GM18505 (cell line): ENCODE data around the gene PLK4.

Experiments
- ATAC-seq: cut with Tn5 transposase; IDR thresholded peaks from one replicate; pipeline ENCODE4 v1.9.1; 2021; ENCODE audit not compliant: unreplicated experiment
- POLR2A ChIP-seq: IDR thresholded peaks from 4 replicates; pipeline ENCODE4 v1.6.1; 2011; ENCODE audit warnings: borderline replicate concordance; ENCODE audit not compliant: insufficient read depth, insufficient read length; ENCODE audit errors: extremely low read depth

The PLK4 gene

DNA sequence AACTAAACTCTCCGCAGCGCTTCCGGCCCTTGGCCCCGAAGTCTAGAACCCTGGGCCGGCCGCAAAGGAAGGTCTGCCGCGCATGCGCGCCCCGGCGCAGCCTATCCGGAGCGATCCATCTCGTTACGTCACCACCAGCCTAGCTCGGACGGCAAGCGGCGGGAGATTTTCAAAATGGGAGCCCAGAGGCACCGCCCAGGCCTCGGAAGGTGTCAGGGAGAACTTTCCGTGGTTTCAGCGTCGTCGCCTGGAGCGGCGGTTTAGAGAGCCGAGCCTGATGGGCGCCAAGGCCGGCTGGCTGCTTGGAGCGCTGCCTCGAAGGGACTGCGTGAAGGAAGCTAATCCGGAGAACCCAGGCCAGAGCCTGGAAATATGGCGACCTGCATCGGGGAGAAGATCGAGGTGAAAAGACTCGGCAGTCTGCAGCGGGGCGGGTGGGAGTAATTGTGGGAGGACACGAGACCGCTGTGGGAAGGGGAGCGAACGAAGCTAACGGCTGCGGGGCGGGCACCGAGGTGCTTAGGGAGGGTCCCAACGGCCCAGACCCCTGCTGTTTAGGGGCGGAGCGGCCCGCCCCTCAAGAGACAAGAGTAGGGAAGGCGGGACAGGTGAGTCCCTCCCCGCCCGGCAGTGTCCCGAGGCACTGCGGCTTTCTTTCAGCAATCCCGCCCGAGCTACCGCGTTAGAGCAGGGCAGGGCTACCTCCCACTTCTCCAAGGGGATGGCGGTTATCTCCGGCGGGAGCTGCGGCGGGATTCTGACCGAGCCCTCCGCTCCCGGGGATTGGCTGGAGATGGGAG is at the start of gene PLK4:
Gene PLK4 (plus strand): TSS at position 131 of the 800 bp plus-strand sequence. CDS start 242 bp downstream, at position 373.
- ATAC-seq = peak; percentile 93
- peak; percentile 62 for TF ChIP-seq POLR2A

DNA sequence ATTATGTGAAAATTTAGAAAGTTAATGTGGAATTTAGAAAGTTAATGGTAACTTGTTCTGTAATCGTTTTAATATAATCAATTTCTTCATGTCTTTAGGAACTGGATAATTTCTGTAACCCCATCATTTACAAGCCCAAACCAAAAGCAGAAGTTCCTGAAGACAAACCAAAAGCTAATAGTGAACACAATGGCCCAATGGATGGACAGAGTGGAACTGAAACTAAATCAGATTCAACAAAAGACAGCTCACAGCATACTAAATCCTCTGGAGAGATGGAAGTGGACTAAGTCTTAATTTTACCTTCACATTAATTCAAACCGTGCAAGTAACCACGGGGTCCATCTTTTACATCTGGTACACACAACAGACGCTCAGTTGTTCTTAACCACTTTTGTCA is 48.1 kb upstream of the PLK4 start:
- ATAC-seq = peak; percentile 60
- no peak for TF ChIP-seq POLR2A

DNA sequence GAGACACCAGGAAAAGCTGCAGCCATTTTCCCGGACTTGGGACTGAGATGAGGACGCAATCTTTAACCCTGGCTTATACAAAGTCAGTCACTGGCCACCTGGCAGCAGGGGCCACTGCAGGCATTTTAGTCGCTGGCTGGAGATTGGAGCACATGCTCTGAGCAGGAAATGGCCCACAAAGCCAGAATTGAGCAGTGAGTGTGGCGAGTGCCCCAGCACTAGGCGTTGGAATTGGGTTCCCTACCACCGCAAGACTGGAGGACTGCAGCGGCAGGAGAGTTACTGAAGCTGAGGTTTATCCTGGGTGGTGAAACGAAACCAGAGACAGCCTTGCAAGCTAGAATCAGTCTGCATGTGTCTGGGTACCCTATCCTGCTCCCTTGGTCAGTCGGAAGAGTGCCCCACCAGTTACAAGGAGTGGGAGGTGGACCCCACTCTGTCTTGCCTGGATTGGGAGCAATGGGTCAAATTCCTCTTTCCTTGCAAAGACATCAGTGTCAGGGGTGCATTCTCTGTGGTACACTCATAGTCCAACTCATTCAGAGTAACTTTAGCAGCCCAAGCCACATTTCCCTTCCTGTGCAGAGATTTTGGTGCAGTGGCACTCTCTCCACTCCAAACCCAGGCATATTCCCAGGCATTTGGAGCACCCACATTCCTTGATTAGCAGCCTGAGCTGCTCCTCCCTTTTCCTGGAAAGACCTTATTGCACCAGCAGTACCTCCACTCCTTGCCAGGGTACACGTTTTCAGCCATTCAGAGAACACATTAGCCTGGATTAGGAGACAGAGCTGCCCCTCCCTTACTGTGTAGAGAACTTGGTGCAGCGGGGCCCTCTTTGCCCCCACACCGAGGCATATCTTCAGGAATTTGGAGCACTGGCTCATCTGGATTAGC is 36.7 kb upstream of the PLK4 start:
- no peak for TF ChIP-seq POLR2A
- ATAC-seq = no peak

DNA sequence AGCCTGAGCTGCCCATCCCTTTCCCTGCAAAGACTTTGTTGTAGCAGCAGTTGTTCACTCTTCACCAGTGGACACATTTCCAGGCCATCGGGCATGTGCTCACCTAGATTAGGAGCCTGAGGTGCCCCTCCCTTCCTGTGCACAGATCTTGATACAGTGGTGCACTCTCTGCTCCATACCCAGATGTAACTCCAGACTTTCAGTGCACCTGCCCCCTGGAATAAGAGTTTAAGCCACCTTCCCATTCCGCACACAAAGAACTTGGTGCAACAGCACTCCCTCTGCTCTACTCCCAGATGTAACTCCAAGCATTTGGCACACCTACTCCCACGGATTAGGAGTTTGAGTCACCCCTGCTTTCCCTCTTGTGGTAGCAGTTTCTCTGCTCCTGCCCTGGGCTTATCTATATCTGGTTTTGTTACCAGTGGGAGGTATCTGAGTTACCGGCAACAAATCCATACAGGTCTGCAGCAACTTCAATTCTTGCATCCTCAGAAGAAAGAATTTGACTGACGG is 36.0 kb upstream of the PLK4 start:
- no peak for ATAC-seq
- no peak for TF ChIP-seq POLR2A

DNA sequence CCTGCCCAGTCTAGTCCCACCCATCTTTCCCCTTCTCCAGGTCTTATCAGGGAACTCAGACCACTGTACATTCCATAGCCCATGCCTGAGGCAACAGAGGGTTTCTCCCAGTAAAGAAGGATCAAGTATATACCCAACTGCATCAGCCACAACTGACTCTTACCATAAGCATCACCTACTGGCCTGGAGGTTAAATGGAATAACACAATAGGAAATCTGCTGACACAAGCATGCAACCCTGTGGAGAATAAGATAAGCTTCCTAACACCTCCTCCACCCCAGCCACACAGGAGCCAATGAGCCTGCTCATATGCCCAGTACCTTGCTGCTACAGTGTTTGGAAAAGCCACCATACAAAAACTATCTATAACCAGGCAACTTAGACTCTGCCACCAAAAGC is 34.6 kb upstream of the PLK4 start:
- no peak for ATAC-seq

DNA sequence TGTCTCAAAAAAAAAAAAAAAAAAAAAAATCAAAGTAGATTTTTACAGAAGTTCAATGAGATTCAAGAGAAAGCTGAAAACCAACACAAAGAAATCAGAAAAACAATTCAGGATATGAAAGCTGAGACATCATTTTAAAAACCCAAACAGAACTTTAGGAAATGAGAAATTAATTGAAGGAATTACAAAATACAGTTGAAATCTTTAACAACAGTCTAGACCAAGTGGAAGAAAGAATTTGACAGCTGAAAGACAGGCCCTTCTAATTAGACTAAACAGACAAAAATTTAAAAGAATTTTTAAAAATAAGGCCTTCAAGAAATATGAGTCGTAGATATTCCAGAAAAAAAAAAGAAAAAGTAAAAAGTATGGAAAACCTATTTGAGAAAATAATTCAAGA is 33.9 kb upstream of the PLK4 start:
- no peak for ATAC-seq
- no peak for TF ChIP-seq POLR2A

More for the DNA sequence above, 34.6 kb upstream of the PLK4 start:
- no peak for TF ChIP-seq POLR2A

DNA sequence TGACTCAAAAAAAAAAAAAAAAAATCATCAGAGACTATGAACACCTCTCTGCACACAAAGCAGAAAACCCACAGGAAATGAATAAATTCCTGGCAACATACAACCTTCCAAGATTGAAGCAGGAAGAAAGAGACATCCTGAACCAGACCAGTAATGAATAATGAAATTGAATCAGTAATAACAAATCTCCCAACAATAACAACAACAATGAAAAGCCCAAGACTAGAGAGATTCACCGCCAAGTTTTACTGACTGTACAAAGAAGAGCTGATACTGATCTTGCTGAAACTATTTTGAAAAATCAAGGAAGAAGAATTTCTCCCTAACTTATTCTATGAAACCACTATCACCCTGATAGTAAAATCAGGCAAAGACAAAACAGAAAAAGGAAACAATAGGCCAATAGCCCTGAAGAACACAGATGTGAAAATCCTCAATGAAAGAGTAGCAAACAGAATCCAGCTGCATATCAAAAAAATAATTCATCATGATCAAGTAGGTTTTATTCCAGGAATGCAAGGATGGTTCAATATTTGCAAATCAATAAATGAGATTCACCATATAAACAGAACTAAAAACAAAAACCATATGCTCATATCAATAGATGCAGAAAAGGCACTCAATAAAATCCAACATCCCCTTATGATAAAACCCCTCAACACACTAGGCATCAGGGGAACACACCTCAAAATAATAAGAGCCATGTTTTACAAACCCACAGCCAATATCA is 31.0 kb upstream of the PLK4 start:
- no peak for ATAC-seq
- TF ChIP-seq POLR2A = no peak

DNA sequence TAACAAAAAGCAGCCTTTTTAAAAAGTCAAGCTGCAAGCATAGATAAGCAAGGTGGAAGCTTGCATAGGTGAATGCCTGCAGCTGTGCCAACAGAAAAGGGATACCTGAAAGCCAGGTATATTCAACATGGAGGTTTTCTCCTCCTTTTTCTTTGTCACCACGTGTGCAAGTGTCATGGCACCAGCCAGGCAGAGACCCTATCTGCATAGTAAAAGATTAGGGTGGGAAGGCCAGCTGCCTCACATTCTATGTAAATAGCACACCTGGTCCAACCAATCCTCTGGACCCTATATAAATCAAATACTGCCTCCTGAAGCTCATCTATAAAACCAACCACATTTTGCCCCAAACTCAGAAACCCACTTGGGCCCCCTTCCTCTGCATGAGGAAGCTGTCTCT is 28.0 kb upstream of the PLK4 start:
- no peak for TF ChIP-seq POLR2A
- ATAC-seq = no peak

DNA sequence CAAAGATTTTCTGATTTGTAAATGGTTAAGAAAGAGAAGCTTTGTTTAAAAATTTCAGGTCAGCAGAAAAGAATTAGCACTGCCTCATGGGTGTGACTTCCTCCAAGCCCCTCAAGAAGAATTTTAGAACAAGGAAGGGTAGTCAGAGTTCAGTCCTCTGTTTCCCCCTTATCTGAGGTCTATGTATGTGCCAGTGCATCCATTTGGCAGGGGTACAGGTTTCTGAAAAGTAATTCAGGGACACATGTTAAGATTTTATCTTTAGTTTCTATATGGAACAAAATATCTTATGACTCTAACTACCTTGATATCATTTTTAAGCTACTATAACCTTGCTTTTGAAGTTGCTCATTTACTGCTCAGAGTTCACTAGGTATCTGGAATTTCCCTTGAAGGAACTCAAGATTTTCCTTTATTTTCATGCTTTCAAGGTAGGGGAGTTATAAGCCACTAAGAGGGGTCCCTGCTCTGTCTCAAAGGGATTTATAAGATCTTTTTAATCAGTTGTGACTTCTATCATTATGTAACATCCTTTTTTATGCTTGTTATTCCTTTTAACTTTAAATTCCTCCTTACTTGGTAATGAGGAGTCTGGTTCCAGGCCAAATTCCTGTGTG is 24.4 kb upstream of the PLK4 start:
- ATAC-seq = no peak
- TF ChIP-seq POLR2A = no peak

DNA sequence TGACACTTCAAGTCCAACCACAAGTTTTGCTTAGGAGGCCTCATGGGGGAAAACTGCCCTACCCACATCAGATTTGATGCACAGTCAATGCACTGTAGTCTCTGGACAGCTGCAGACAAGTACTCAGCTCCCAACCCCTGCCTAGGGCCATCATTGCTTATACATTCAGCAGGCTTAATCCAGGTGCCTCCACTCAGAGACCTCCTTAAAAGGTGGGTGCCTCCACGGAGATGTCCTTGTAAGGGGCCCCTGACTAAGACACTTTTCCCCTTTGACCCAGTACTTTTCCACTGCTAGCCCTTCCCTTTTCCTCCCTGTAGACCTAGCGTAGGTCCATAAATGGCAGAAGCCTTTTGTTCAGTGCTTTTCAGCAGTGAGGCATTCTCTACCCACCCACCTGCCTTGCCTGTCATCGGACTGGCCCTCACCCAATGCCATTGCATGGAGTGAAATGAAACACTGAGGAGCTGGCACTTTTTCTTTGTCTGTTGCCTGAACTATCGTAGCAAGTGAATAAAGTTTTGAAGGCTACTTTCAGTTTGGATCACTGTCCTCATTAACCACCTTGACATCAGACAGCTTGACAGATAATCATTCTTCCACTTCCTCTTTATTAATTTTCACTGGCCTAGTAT is 23.8 kb upstream of the PLK4 start:
- peak; percentile 83 for ATAC-seq
- peak; percentile 57 for TF ChIP-seq POLR2A

DNA sequence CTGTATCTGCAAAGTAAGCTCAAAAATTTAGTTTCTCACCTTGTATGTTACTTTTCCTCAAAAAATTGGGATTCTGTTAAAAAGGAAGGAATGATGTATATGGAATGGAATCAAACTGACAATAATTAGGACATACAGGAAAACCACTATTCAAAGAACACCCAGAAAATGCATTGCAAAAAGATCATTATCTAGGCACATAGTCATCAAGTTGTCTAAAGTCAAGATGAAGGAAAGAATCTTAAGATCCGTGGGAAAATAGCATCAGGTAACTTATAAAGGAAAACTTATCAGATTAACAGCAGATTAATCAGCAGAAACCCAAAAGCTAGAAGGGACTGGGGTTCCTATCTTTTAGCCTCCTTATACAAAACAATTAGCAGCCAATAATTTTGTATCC is 23.1 kb upstream of the PLK4 start:
- no peak for TF ChIP-seq POLR2A
- no peak for ATAC-seq

DNA sequence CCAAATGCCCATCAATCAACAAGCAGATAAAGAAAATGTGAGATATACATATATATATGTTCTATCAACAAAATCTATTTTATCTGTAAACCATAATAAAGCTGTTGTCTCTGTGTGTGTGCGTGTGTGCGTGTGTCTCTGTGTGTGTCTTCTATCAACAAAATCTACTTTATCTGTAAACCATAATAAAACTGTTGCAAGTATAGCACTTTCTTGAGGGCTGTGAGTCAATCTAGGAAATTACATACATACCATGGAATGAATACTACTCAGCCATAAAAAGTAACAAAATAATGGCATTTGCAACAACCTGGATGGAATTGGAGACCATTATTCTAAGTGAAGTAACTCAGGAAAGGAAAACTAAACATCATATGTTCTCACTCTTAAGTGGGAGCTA is 12.5 kb upstream of the PLK4 start:
- ATAC-seq = no peak
- TF ChIP-seq POLR2A = no peak
